HEK293 (cell line): ENCODE measurements around the gene MECR.

ENCODE experiments used
- ZBTB21 ChIP-seq: fragments of 450-650 bp; formaldehyde crosslinking; IDR thresholded peaks from 2 replicates; pipeline ENCODE4 v1.5.1; 2017; ENCODE audit warnings: missing biosample characterization, missing genetic modification characterization
- ZBTB7A ChIP-seq: fragments of 450-650 bp; formaldehyde crosslinking; IDR thresholded peaks from 2 replicates; pipeline ENCODE4 v1.5.1; 2016; ENCODE audit warnings: low read depth, missing biosample characterization, missing genetic modification characterization
- ZNF184 ChIP-seq: fragments of 450-650 bp; IDR thresholded peaks from 2 replicates; pipeline ENCODE4 v1.5.1; 2018; ENCODE audit warnings: missing biosample characterization, mild to moderate bottlenecking, missing genetic modification characterization
- ZNF23 ChIP-seq: fragments of 450-650 bp; formaldehyde crosslinking; IDR thresholded peaks from 2 replicates; pipeline ENCODE4 v1.5.1; 2016; ENCODE audit warnings: missing biosample characterization, missing genetic modification characterization, borderline replicate concordance
- ZSCAN16 ChIP-seq: fragments of 450-650 bp; formaldehyde crosslinking; IDR thresholded peaks from 2 replicates; pipeline ENCODE4 v1.5.1; 2016; ENCODE audit warnings: missing biosample characterization, missing genetic modification characterization
- TF ChIP-seq, protein P1 (sequence below): fragments of 450-650 bp; formaldehyde crosslinking; IDR thresholded peaks from 2 replicates; pipeline ENCODE4 v1.5.1; 2016; ENCODE audit warnings: missing biosample characterization, missing genetic modification characterization
- TF ChIP-seq, protein P2 (sequence below): fragments of 450-650 bp; formaldehyde crosslinking; IDR thresholded peaks from 2 replicates; pipeline ENCODE4 v1.5.1; 2016; ENCODE audit warnings: missing biosample characterization, missing genetic modification characterization

DNA sequence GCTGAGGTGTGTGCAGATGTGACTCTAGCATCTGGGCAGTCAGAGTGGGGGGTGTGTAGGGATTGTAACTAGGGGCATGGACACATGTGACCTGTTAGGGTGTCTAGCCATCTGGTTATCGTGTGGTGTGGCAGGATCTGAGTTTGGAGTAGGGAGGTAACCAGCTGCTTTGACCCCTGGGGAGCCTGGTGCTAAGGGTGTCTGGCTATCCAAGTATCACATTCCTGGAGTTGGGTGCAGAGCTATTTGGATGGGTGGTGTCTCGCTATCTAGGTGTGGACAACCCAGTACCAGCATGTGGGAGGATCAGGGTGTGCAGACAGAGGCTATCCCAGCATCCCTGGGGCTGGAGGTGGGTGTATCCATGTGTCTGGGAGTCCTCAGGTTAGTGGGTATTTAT is 10.3 kb upstream of the MECR start:
- no peak for TF ChIP-seq ZSCAN16 (tag by site-specific recombination)
- no peak for TF ChIP-seq ZBTB21 (tag by site-specific recombination)
- no peak for TF ChIP-seq ZNF23 (tag by site-specific recombination)
- TF ChIP-seq ZBTB7A (tag by site-specific recombination): no peak
- TF ChIP-seq, protein P1, sequence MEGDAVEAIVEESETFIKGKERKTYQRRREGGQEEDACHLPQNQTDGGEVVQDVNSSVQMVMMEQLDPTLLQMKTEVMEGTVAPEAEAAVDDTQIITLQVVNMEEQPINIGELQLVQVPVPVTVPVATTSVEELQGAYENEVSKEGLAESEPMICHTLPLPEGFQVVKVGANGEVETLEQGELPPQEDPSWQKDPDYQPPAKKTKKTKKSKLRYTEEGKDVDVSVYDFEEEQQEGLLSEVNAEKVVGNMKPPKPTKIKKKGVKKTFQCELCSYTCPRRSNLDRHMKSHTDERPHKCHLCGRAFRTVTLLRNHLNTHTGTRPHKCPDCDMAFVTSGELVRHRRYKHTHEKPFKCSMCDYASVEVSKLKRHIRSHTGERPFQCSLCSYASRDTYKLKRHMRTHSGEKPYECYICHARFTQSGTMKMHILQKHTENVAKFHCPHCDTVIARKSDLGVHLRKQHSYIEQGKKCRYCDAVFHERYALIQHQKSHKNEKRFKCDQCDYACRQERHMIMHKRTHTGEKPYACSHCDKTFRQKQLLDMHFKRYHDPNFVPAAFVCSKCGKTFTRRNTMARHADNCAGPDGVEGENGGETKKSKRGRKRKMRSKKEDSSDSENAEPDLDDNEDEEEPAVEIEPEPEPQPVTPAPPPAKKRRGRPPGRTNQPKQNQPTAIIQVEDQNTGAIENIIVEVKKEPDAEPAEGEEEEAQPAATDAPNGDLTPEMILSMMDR (tag by site-specific recombination): no peak
- TF ChIP-seq, protein P2, sequence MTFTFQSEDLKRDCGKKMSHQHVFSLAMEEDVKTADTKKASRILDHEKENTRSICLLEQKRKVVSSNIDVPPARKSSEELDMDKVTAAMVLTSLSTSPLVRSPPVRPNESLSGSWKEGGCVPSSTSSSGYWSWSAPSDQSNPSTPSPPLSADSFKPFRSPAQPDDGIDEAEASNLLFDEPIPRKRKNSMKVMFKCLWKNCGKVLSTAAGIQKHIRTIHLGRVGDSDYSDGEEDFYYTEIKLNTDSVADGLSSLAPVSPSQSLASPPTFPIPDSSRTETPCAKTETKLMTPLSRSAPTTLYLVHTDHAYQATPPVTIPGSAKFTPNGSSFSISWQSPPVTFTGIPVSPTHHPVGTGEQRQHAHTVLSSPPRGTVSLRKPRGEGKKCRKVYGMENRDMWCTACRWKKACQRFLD (tag by site-specific recombination): no peak
- TF ChIP-seq ZNF184 (tag by site-specific recombination): no peak
